ENCODE results near the gene SPOCD1. TPM values are rescaled to one million over a fixed set of nuclear protein-coding genes. Genes with fewer than 3 reads are reported as not detected.

Gene SPOCD1
- polyA plus RNA-seq, 1 experiment: 78.8 TPM

- no peaks in the 10 kb centered on the region for H3K9me3 ChIP-seq (ENCODE audit: control insufficient read depth, insufficient read depth, low read length)
Measured at GRCh38 chr1:31790140-31790539, 25.7 kb downstream of the SPOCD1 start.

GRCh38 chr1:31789259-31790065, 26.4 kb downstream of the SPOCD1 start:
- ChIA-PET CTCF (interaction anchor here (0.6 to 4.6 kb wide), 43 partner anchors 9 to 375 kb away, joined by 3 to 52 read pairs (median 4); no protein-coding TSS in a partner anchor), POLR2A (interaction anchor here (0.6 to 2.0 kb wide), 19 partner anchors 8 to 240 kb away, joined by 3 to 14 read pairs (median 4); partner anchors contain the start of genes ADGRB2, COL16A1 and KHDRBS1)
- peak; percentile 80 for DNase-seq (ENCODE audit: low read depth, low spot score)
- TF ChIP-seq CTCF (IDR thresholded peaks at IDR 0.05; ENCODE audit: low read depth, low read length): peak; percentile 94
- Histone ChIP-seq H3K27ac (ENCODE audit: low read depth, low read length) (peak overlapping the region; percentile 81), H3K27me3 (ENCODE audit: control insufficient read depth, insufficient read depth, low read length) (no peaks in the 10 kb centered on the region), H3K9me3 (ENCODE audit: control insufficient read depth, insufficient read depth, low read length) (no peaks in the 10 kb centered on the region), H3K4me3 (ENCODE audit: low read depth, low read length) (peak overlapping the region; percentile 87)

More at GRCh38 chr1:31790140-31790539, 25.7 kb downstream of the SPOCD1 start:
- no peak for DNase-seq (ENCODE audit: low read depth, low spot score)
- no peak overlapping the region for H3K4me3 ChIP-seq (ENCODE audit: low read depth, low read length)
- POLR2A ChIA-PET: interaction anchor here (0.6 to 1.8 kb wide), 6 partner anchors 124 to 581 kb away, joined by 4 to 10 read pairs (median 6); no protein-coding TSS in a partner anchor
- peak overlapping the region; percentile 75 for H3K27ac ChIP-seq (ENCODE audit: low read depth, low read length)
- H3K27me3 ChIP-seq (ENCODE audit: control insufficient read depth, insufficient read depth, low read length): no peaks in the 10 kb centered on the region
- CTCF ChIA-PET: interaction anchor here (0.6 to 4.6 kb wide), 16 partner anchors 9 to 273 kb away, joined by 3 to 52 read pairs (median 4); no protein-coding TSS in a partner anchor
- TF ChIP-seq CTCF (IDR thresholded peaks at IDR 0.05; ENCODE audit: low read depth, low read length): no peak

- H3K27me3 ChIP-seq (ENCODE audit: control insufficient read depth, insufficient read depth, low read length): no peaks in the 10 kb centered on the region
- ChIA-PET CTCF (interaction anchor here (0.6 to 4.6 kb wide), 37 partner anchors 9 to 375 kb away, joined by 3 to 52 read pairs (median 4); no protein-coding TSS in a partner anchor), POLR2A (interaction anchor here (0.6 to 2.0 kb wide), 20 partner anchors 9 to 240 kb away, joined by 3 to 14 read pairs (median 4); partner anchors contain the start of genes ADGRB2, COL16A1 and KHDRBS1)
- H3K9me3 ChIP-seq (ENCODE audit: control insufficient read depth, insufficient read depth, low read length): no peaks in the 10 kb centered on the region
- TF ChIP-seq CTCF (IDR thresholded peaks at IDR 0.05; ENCODE audit: low read depth, low read length): no peak
- peak; percentile 58 for DNase-seq (ENCODE audit: low read depth, low spot score)
- H3K27ac ChIP-seq (ENCODE audit: low read depth, low read length): peak overlapping the region; percentile 81
- peak overlapping the region; percentile 87 for H3K4me3 ChIP-seq (ENCODE audit: low read depth, low read length)
Measured at GRCh38 chr1:31788825-31789256, 27.0 kb downstream of the SPOCD1 start.

GRCh38 chr1:31788138-31788824, 27.5 kb downstream of the SPOCD1 start:
- DNase-seq (ENCODE audit: low read depth, low spot score): peak; percentile 76
- H3K4me3 ChIP-seq (ENCODE audit: low read depth, low read length): peak overlapping the region; percentile 87
- CTCF ChIA-PET: interaction anchor here (0.5 to 4.6 kb wide), 29 partner anchors 9 to 374 kb away, joined by 3 to 52 read pairs (median 4); no protein-coding TSS in a partner anchor
- POLR2A ChIA-PET: interaction anchor here (0.7 to 2.0 kb wide), 12 partner anchors 10 to 239 kb away, joined by 3 to 14 read pairs (median 4); partner anchors contain the start of genes ADGRB2 and COL16A1
- no peaks in the 10 kb centered on the region for H3K27me3 ChIP-seq (ENCODE audit: control insufficient read depth, insufficient read depth, low read length)
- H3K27ac ChIP-seq (ENCODE audit: low read depth, low read length): peak overlapping the region; percentile 81
- no peaks in the 10 kb centered on the region for H3K9me3 ChIP-seq (ENCODE audit: control insufficient read depth, insufficient read depth, low read length)
- no peak for TF ChIP-seq CTCF (IDR thresholded peaks at IDR 0.05; ENCODE audit: low read depth, low read length)

Data from AG04450 (cell line).